Suprapubic skin (tissue), 4 donors: ENCODE measurements around the gene NKAIN4. TPM values are rescaled to one million over a fixed set of nuclear protein-coding genes. Genes with fewer than 3 reads are reported as not detected.

Experiments used
- DNase-seq, 2 donors: peaks; one replicate each; pipeline ENCODE4 v3.0.0-alpha.2; 2019; ENCODE audit warnings: low spot score in 2 of 2
- H3K27ac ChIP-seq: fragments of 200-600 bp; sonication (generic); one replicate; pipeline ENCODE4 v1.5.1; 2019
- H3K27me3 ChIP-seq: fragments of 200-600 bp; sonication (generic); one replicate; pipeline ENCODE4 v1.5.1; 2019
- H3K36me3 ChIP-seq: fragments of 200-600 bp; sonication (generic); one replicate; pipeline ENCODE4 v1.5.1; 2019
- H3K4me1 ChIP-seq: fragments of 200-600 bp; sonication (generic); one replicate; pipeline ENCODE4 v1.5.1; 2019
- H3K4me3 ChIP-seq: fragments of 200-600 bp; sonication (generic); one replicate; pipeline ENCODE4 v1.5.1; 2019; ENCODE audit warnings: mild to moderate bottlenecking
- H3K9me3 ChIP-seq: fragments of 200-600 bp; sonication (generic); one replicate; pipeline ENCODE4 v1.5.1; 2019
- EP300 ChIP-seq: sonication (generic); formaldehyde crosslinking; IDR thresholded peaks from one replicate; pipeline ENCODE4 v1.6.1; 2017; ENCODE audit warnings: antibody characterized with exemption
- POLR2A ChIP-seq, 2 donors: fragments of 450-650 bp; IDR thresholded peaks; one replicate each; pipeline ENCODE4 v1.6.1; 2017; ENCODE audit warnings: antibody characterized with exemption in 2 of 2, mild to moderate bottlenecking in 2 of 2, moderate library complexity in 2 of 2
- POLR2AphosphoS5 ChIP-seq, 3 donors: sonication (generic); formaldehyde crosslinking; IDR thresholded peaks; one replicate each; pipeline ENCODE4 v1.6.1; 2017; ENCODE audit warnings: antibody characterized with exemption in 3 of 3
- WGBS: methylation state at CpG from one replicate; pipeline ENCODE4 v1.1.5; 2018; 5-methylcytosine and 5-hydroxymethylcytosine counted together
- total RNA-seq, 4 donors: library from RNA; depleted of rRNA; stranded (reverse); fragments of >200 nt; gene quantifications; one replicate each; pipeline ENCODE4 v1.1.0, GENCODE V29; 2016
- TF ChIP-seq, protein P1 (sequence below), 2 donors: fragments of 200-600 bp in 1 of 2; fragments of 450-650 bp in 1 of 2; sonication (generic) in 1 of 2; IDR thresholded peaks; one replicate each; pipeline ENCODE4 v1.5.1; 2016 to 2019; ENCODE audit warnings: antibody characterized with exemption in 2 of 2, mild to moderate bottlenecking in 1 of 2, moderate library complexity in 1 of 2

The NKAIN4 gene
- total RNA-seq, 4 donors from 2014 or later: 0.42 TPM; not detected in 3

DNA sequence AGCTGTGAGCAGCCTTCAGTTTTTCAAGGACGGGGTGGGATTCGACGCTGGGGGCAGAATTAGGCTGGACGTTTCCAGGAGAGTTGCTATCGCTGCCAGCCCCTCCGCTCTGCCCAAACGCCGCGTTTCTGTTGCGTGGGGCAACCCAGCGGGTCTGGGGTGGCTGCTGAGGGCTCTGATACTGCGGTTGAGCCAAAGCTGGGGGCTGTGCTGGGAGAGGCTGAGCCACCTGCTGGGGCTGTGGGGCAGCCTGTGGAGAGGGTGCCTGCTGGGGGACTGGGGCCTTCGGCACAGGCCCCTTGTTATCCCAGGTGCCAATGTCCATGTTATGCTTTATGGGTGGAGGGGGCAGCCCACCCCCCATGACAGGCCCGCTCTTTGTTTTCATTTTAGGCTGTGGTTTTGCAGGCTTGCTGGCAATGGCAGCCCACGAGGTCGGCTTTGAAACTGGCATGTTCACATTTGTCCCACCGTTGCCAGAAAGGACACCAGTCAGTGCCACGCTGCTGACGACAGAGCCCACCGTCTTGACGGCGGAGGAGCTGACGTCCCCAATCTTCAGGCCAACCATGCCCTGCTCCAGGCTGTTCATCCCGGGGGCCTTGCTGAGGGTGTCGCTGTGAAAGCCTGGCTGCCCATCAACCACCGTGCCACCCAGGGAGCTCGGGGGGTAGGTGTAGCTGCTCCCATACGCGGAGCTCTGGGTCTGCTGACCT lies 51.3 kb downstream of the NKAIN4 start:
- peaks cover 67% of the 10 kb centered on the region for H3K36me3 ChIP-seq
- H3K9me3 ChIP-seq: no peaks in the 10 kb centered on the region
- no peak overlapping the region for H3K4me3 ChIP-seq
- DNase-seq: no peak
- no peak overlapping the region for H3K27ac ChIP-seq
- H3K4me1 ChIP-seq: peaks cover 20% of the 10 kb centered on the region
- no peaks in the 10 kb centered on the region for H3K27me3 ChIP-seq
- 92% methylated on average over 25 of the region's 29 CpGs for WGBS
- TF ChIP-seq, protein P1, sequence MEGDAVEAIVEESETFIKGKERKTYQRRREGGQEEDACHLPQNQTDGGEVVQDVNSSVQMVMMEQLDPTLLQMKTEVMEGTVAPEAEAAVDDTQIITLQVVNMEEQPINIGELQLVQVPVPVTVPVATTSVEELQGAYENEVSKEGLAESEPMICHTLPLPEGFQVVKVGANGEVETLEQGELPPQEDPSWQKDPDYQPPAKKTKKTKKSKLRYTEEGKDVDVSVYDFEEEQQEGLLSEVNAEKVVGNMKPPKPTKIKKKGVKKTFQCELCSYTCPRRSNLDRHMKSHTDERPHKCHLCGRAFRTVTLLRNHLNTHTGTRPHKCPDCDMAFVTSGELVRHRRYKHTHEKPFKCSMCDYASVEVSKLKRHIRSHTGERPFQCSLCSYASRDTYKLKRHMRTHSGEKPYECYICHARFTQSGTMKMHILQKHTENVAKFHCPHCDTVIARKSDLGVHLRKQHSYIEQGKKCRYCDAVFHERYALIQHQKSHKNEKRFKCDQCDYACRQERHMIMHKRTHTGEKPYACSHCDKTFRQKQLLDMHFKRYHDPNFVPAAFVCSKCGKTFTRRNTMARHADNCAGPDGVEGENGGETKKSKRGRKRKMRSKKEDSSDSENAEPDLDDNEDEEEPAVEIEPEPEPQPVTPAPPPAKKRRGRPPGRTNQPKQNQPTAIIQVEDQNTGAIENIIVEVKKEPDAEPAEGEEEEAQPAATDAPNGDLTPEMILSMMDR (IDR thresholded peaks at IDR 0.05): no peak
- no peak for TF ChIP-seq POLR2A (IDR thresholded peaks at IDR 0.05)
- no peak for TF ChIP-seq EP300
- no peak for TF ChIP-seq POLR2AphosphoS5 (IDR thresholded peaks at IDR 0.05)

DNA sequence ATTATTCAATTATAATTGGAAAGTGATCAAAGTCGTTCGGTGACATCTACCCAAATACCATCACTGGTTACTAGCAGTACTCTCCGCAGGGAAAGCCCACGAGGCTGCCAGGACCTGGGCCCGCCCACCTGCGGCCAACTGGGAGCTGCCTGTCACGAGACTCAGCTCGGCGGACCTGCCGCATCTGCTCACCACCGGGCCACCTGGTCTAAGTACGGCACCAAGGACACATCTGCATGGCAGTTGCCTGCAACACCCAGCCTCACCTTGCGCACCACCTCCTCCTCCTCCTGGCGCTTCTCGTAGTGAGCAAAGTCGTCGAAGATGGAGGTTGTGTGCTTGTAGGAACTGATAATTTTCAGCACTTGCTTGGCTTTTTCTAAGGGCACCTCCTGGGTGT lies 52.2 kb downstream of the NKAIN4 start:
- peaks cover 26% of the 10 kb centered on the region for H3K4me1 ChIP-seq
- DNase-seq: no peak

DNA sequence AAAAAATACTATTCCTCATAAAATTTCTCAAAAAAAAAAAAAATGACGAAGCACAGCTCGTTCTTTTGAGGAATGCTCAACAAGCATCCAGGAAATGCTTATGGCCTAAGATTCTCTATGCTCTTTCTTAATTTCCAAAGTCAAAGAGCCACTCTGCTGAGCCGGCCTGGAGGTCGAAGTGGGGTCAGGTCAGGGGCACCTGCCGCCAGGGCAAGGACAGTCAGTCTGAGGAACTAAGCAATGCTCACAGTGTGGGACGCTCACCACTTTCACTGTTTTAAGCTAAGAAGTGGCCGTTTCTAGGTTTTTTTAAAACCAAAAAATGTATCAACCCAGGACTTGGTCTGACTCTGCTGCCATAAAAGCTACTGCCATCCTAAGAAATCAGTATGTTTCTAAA lies 55.7 kb downstream of the NKAIN4 start:
- no peaks in the 10 kb centered on the region for H3K9me3 ChIP-seq
- no peak for TF ChIP-seq EP300
- TF ChIP-seq, protein P1 (IDR thresholded peaks at IDR 0.05): no peak
- TF ChIP-seq POLR2AphosphoS5 (IDR thresholded peaks at IDR 0.05): no peak
- no peak for TF ChIP-seq POLR2A (IDR thresholded peaks at IDR 0.05)
- peaks cover 56% of the 10 kb centered on the region for H3K36me3 ChIP-seq
- H3K4me1 ChIP-seq: peaks cover 23% of the 10 kb centered on the region
- no peak for DNase-seq
- H3K27ac ChIP-seq: no peak overlapping the region
- H3K4me3 ChIP-seq: no peak overlapping the region
- H3K27me3 ChIP-seq: no peaks in the 10 kb centered on the region
- WGBS: 77% methylated on average over 7 of the region's 7 CpGs

More for the DNA sequence above, 52.2 kb downstream of the NKAIN4 start:
- no peak for TF ChIP-seq POLR2AphosphoS5 (IDR thresholded peaks at IDR 0.05)
- no peak for TF ChIP-seq POLR2A (IDR thresholded peaks at IDR 0.05)
- TF ChIP-seq, protein P1 (IDR thresholded peaks at IDR 0.05): no peak
- no peak for TF ChIP-seq EP300
- Histone ChIP-seq H3K4me3 (no peak overlapping the region), H3K36me3 (peaks cover 64% of the 10 kb centered on the region), H3K27ac (no peak overlapping the region), H3K27me3 (no peaks in the 10 kb centered on the region), H3K9me3 (no peaks in the 10 kb centered on the region)
- WGBS: 88% methylated on average over 17 of the region's 17 CpGs

DNA sequence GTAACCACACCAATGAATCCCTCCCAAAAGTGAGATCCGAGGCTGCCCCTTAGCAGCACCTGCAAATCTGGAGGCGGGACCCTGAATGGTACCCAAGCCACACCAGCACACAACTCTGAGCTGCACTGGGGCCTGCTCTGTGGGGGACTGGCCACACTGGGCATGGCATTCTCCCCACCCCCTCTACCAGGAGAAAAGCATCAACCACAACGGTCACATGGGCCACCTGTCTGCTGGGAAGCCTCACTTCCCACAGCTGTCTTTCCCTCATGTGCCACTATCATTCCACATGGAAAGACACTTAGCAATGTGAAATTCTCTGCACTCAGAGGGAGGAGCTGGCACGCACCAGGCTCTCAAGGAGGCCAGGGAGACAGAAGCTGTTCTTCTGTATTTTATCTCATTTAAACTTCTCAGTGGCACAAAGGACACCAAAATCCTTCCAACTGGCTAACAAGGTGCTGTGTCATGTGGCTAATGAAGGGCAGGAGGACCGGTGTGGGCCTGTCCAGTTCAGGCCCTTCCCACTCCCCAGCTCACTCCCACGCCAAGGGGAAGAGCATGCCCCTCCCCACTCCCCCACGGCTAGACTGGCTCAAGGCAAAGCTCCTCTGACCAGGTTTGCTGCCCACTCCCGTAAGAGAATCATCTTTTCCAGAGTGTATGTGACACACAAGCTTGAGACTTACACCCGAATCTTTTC lies 57.3 kb downstream of the NKAIN4 start:
- H3K9me3 ChIP-seq: no peaks in the 10 kb centered on the region
- H3K4me1 ChIP-seq: peaks cover 23% of the 10 kb centered on the region
- no peak for DNase-seq
- H3K27me3 ChIP-seq: no peaks in the 10 kb centered on the region
- no peak overlapping the region for H3K4me3 ChIP-seq
- TF ChIP-seq, protein P1 (IDR thresholded peaks at IDR 0.05): no peak
- no peak for TF ChIP-seq POLR2A (IDR thresholded peaks at IDR 0.05)
- peaks cover 39% of the 10 kb centered on the region for H3K36me3 ChIP-seq
- no peak overlapping the region for H3K27ac ChIP-seq
- 69% methylated on average over 9 of the region's 9 CpGs for WGBS

GRCh38 chr20:63194797-63195173 lies 59.5 kb downstream of the NKAIN4 start:
- TF ChIP-seq POLR2A (IDR thresholded peaks at IDR 0.05) (no peak), EP300 (no peak), POLR2AphosphoS5 (IDR thresholded peaks at IDR 0.05) (no peak)
- TF ChIP-seq, protein P1 (IDR thresholded peaks at IDR 0.05): no peak
- Histone ChIP-seq H3K4me1 (peaks cover 23% of the 10 kb centered on the region), H3K27me3 (no peaks in the 10 kb centered on the region), H3K27ac (no peak overlapping the region), H3K4me3 (no peak overlapping the region), H3K9me3 (no peaks in the 10 kb centered on the region), H3K36me3 (peaks cover 27% of the 10 kb centered on the region)
- DNase-seq: no peak
- WGBS: 91% methylated on average over 4 of the region's 4 CpGs
